ENCODE data around the gene PPM1H. TPM values are rescaled to one million over a fixed set of nuclear protein-coding genes. Genes with fewer than 3 reads are reported as not detected.
"Not testable (repeated sequence)": the region's sequence is repeated elsewhere in the genome, so short reads cannot be mapped to it uniquely, and the experiment has no call there.

The PPM1H gene
- total RNA-seq, 2 experiments from 2014 or later = 0.07 TPM; not detected in 1

GRCh38 chr12:62965242-62965641 lies 30.3 kb upstream of the PPM1H start:
- H3K4me3 Mint-ChIP-seq; POLR2A ChIA-PET; H3K27me3 Mint-ChIP-seq; H3K27ac Mint-ChIP-seq; H3K4me1 Mint-ChIP-seq (ENCODE audit: low read depth); CTCF ChIA-PET; H3K36me3 Mint-ChIP-seq (ENCODE audit: low read depth); H3K9me3 Mint-ChIP-seq; DNase-seq; intact Hi-C loops (cut with micrococcal nuclease); ATAC-seq: not testable (repeated sequence)

GRCh38 chr12:62963486-62964041 lies 28.6 kb upstream of the PPM1H start:
- H3K27me3 Mint-ChIP-seq = peaks cover 2% of the 10 kb centered on the region
- TF ChIP-seq CTCF (IDR thresholded peaks at IDR 0.05) = no peak
- DNase-seq (no peak), ATAC-seq (no peak)
- no peaks in the 10 kb centered on the region for H3K4me1 Mint-ChIP-seq (ENCODE audit: low read depth)
- no peaks in the 10 kb centered on the region for H3K9me3 Mint-ChIP-seq
- H3K36me3 Mint-ChIP-seq (ENCODE audit: low read depth) = no peaks in the 10 kb centered on the region
- intact Hi-C loops (cut with micrococcal nuclease) = no loop called here
- POLR2A ChIA-PET = no interaction called here
- CTCF ChIA-PET = no interaction called here
- no peak overlapping the region for H3K27ac Mint-ChIP-seq
- no peak overlapping the region for H3K4me3 Mint-ChIP-seq

- no peak for TF ChIP-seq CTCF (IDR thresholded peaks at IDR 0.05)
- intact Hi-C loops (cut with micrococcal nuclease) = no loop called here
- H3K27me3 Mint-ChIP-seq = peaks cover 2% of the 10 kb centered on the region
- CTCF ChIA-PET = no interaction called here
- DNase-seq (no peak), ATAC-seq (no peak)
- H3K9me3 Mint-ChIP-seq = no peaks in the 10 kb centered on the region
- no peaks in the 10 kb centered on the region for H3K36me3 Mint-ChIP-seq (ENCODE audit: low read depth)
- H3K27ac Mint-ChIP-seq = no peak overlapping the region
- H3K4me1 Mint-ChIP-seq (ENCODE audit: low read depth) = no peaks in the 10 kb centered on the region
- H3K4me3 Mint-ChIP-seq = no peak overlapping the region
- POLR2A ChIA-PET = no interaction called here
Measured at GRCh38 chr12:62960324-62960723, 25.4 kb upstream of the PPM1H start.

- H3K4me3 Mint-ChIP-seq = no peak overlapping the region
- H3K27me3 Mint-ChIP-seq = peaks cover 2% of the 10 kb centered on the region
- TF ChIP-seq CTCF (IDR thresholded peaks at IDR 0.05) = no peak
- H3K27ac Mint-ChIP-seq = no peak overlapping the region
- H3K36me3 Mint-ChIP-seq (ENCODE audit: low read depth) = no peaks in the 10 kb centered on the region
- ChIA-PET POLR2A (no interaction called here), CTCF (no interaction called here)
- DNase-seq (no peak), ATAC-seq (no peak)
- no peaks in the 10 kb centered on the region for H3K4me1 Mint-ChIP-seq (ENCODE audit: low read depth)
- H3K9me3 Mint-ChIP-seq = no peaks in the 10 kb centered on the region
- intact Hi-C loops (cut with micrococcal nuclease) = no loop called here
Measured at GRCh38 chr12:62959745-62960144, 24.8 kb upstream of the PPM1H start.

- Mint-ChIP-seq H3K27ac (no peak overlapping the region), H3K4me1 (ENCODE audit: low read depth) (no peaks in the 10 kb centered on the region), H3K4me3 (no peak overlapping the region), H3K36me3 (ENCODE audit: low read depth) (no peaks in the 10 kb centered on the region), H3K9me3 (no peaks in the 10 kb centered on the region), H3K27me3 (peaks cover 4% of the 10 kb centered on the region)
- intact Hi-C loops (cut with micrococcal nuclease) = no loop called here
- POLR2A ChIA-PET = no interaction called here
- TF ChIP-seq CTCF (IDR thresholded peaks at IDR 0.05) = no peak
- ATAC-seq = no peak
- CTCF ChIA-PET = no interaction called here
- DNase-seq = no peak
Measured at GRCh38 chr12:62957233-62957953, 22.4 kb upstream of the PPM1H start.

Measured in activated CD8-positive, alpha-beta T cell treated with anti-CD3 and anti-CD28 coated beads for 36 hours (primary cell).